ENCODE measurements around the gene GGCX.

Gene GGCX

GRCh38 chr2:85538507-85539360 lies 22.6 kb downstream of the GGCX start, which contains the start of gene MAT2A:
TSS of gene MAT2A (plus strand) at chr2:85539168. CDS start at chr2:85539288, 120 bp downstream.
- Histone ChIP-seq H3K27me3 (replicated peaks; ENCODE audit: control insufficient read depth, insufficient read depth, low read length) (no peaks in the 10 kb centered on the region), H3K36me3 (ENCODE audit: control insufficient read depth, insufficient read depth, low read length) (peaks cover 11% of the 10 kb centered on the region), H3K4me3 (replicated peaks; ENCODE audit: low read depth, low read length) (peak within 1 kb of the TSS; percentile 83)
- TF ChIP-seq CTCF (IDR thresholded peaks at IDR 0.05; ENCODE audit: insufficient read depth, low read length, poor library complexity, severe bottlenecking), result peak; percentile 84
- peak; percentile 96 for DNase-seq (ENCODE audit: extremely low read depth, insufficient read length)

GRCh38 chr2:85537600-85538506 lies 23.4 kb downstream of the GGCX start:
- Histone ChIP-seq H3K36me3 (ENCODE audit: control insufficient read depth, insufficient read depth, low read length) (peaks cover 11% of the 10 kb centered on the region), H3K4me3 (replicated peaks; ENCODE audit: low read depth, low read length) (peak overlapping the region; percentile 83), H3K27me3 (replicated peaks; ENCODE audit: control insufficient read depth, insufficient read depth, low read length) (no peaks in the 10 kb centered on the region)
- TF ChIP-seq CTCF (IDR thresholded peaks at IDR 0.05; ENCODE audit: insufficient read depth, low read length, poor library complexity, severe bottlenecking), result no peak
- peak; percentile 62 for DNase-seq (ENCODE audit: extremely low read depth, insufficient read length)

GRCh38 chr2:85536479-85536878 lies 24.8 kb downstream of the GGCX start:
- no peak for DNase-seq (ENCODE audit: extremely low read depth, insufficient read length)
- Histone ChIP-seq H3K27me3 (replicated peaks; ENCODE audit: control insufficient read depth, insufficient read depth, low read length) (no peaks in the 10 kb centered on the region), H3K4me3 (replicated peaks; ENCODE audit: low read depth, low read length) (no peak overlapping the region), H3K36me3 (ENCODE audit: control insufficient read depth, insufficient read depth, low read length) (peaks cover under 1% of the 10 kb centered on the region)
- TF ChIP-seq CTCF (IDR thresholded peaks at IDR 0.05; ENCODE audit: insufficient read depth, low read length, poor library complexity, severe bottlenecking), result no peak

- no peak for DNase-seq (ENCODE audit: extremely low read depth, insufficient read length)
- Histone ChIP-seq H3K27me3 (replicated peaks; ENCODE audit: control insufficient read depth, insufficient read depth, low read length) (no peaks in the 10 kb centered on the region), H3K4me3 (replicated peaks; ENCODE audit: low read depth, low read length) (no peak overlapping the region), H3K36me3 (ENCODE audit: control insufficient read depth, insufficient read depth, low read length) (no peaks in the 10 kb centered on the region)
- no peak for TF ChIP-seq CTCF (IDR thresholded peaks at IDR 0.05; ENCODE audit: insufficient read depth, low read length, poor library complexity, severe bottlenecking)
Observed at GRCh38 chr2:85534881-85535280, 26.4 kb downstream of the GGCX start.

- H3K4me3 ChIP-seq (replicated peaks; ENCODE audit: low read depth, low read length), result no peak overlapping the region
- H3K27me3 ChIP-seq (replicated peaks; ENCODE audit: control insufficient read depth, insufficient read depth, low read length), result no peaks in the 10 kb centered on the region
Observed at GRCh38 chr2:85534099-85534498, 27.2 kb downstream of the GGCX start.

More at GRCh38 chr2:85534099-85534498, 27.2 kb downstream of the GGCX start:
- no peak for TF ChIP-seq CTCF (IDR thresholded peaks at IDR 0.05; ENCODE audit: insufficient read depth, low read length, poor library complexity, severe bottlenecking)
- H3K36me3 ChIP-seq (ENCODE audit: control insufficient read depth, insufficient read depth, low read length), result no peaks in the 10 kb centered on the region
- no peak for DNase-seq (ENCODE audit: extremely low read depth, insufficient read length)
